ENCODE data around the gene PDILT. TPM values are rescaled to one million over a fixed set of nuclear protein-coding genes. Genes with fewer than 3 reads are reported as not detected.
"Not testable (repeated sequence)": the region's sequence is repeated elsewhere in the genome, so short reads cannot be mapped to it uniquely, and the experiment has no call there.

Gene PDILT
- total RNA-seq, 1 donor from 2014 or later = not detected

- no peak overlapping the region for H3K27ac Mint-ChIP-seq (ENCODE audit: unreplicated experiment)
- H3K4me3 Mint-ChIP-seq (ENCODE audit: unreplicated experiment) = no peak overlapping the region
- no peak for TF ChIP-seq CTCF (IDR thresholded peaks at IDR 0.05; ENCODE audit: partially characterized antibody, unreplicated experiment)
- H3K4me1 Mint-ChIP-seq (ENCODE audit: low read depth, unreplicated experiment) = no peaks in the 10 kb centered on the region
- peaks cover 3% of the 10 kb centered on the region for H3K27me3 Mint-ChIP-seq (ENCODE audit: unreplicated experiment)
- no peaks in the 10 kb centered on the region for H3K9me3 Mint-ChIP-seq (ENCODE audit: unreplicated experiment)
- no peak for DNase-seq
- no peaks in the 10 kb centered on the region for H3K36me3 Mint-ChIP-seq (ENCODE audit: unreplicated experiment)
These were observed 90.0 kb downstream of the PDILT start for GRCh38 chr16:20314575-20314974.

GRCh38 chr16:20313741-20314140 lies 90.8 kb downstream of the PDILT start:
- no peaks in the 10 kb centered on the region for H3K9me3 Mint-ChIP-seq (ENCODE audit: unreplicated experiment)
- DNase-seq = no peak
- no peaks in the 10 kb centered on the region for H3K4me1 Mint-ChIP-seq (ENCODE audit: low read depth, unreplicated experiment)
- no peak for TF ChIP-seq CTCF (IDR thresholded peaks at IDR 0.05; ENCODE audit: partially characterized antibody, unreplicated experiment)
- no peak overlapping the region for H3K27ac Mint-ChIP-seq (ENCODE audit: unreplicated experiment)
- no peak overlapping the region for H3K4me3 Mint-ChIP-seq (ENCODE audit: unreplicated experiment)
- peaks cover 3% of the 10 kb centered on the region for H3K27me3 Mint-ChIP-seq (ENCODE audit: unreplicated experiment)
- no peaks in the 10 kb centered on the region for H3K36me3 Mint-ChIP-seq (ENCODE audit: unreplicated experiment)

- not testable (repeated sequence) for H3K36me3 Mint-ChIP-seq (ENCODE audit: unreplicated experiment); H3K27me3 Mint-ChIP-seq (ENCODE audit: unreplicated experiment); H3K4me3 Mint-ChIP-seq (ENCODE audit: unreplicated experiment); H3K4me1 Mint-ChIP-seq (ENCODE audit: low read depth, unreplicated experiment); H3K9me3 Mint-ChIP-seq (ENCODE audit: unreplicated experiment); DNase-seq; H3K27ac Mint-ChIP-seq (ENCODE audit: unreplicated experiment)
These were observed 91.9 kb downstream of the PDILT start for GRCh38 chr16:20312536-20313095.

GRCh38 chr16:20311548-20311947 lies 93.0 kb downstream of the PDILT start:
- no peaks in the 10 kb centered on the region for H3K4me1 Mint-ChIP-seq (ENCODE audit: low read depth, unreplicated experiment)
- no peak overlapping the region for H3K27ac Mint-ChIP-seq (ENCODE audit: unreplicated experiment)
- peaks cover 5% of the 10 kb centered on the region for H3K27me3 Mint-ChIP-seq (ENCODE audit: unreplicated experiment)
- no peak overlapping the region for H3K4me3 Mint-ChIP-seq (ENCODE audit: unreplicated experiment)
- H3K36me3 Mint-ChIP-seq (ENCODE audit: unreplicated experiment) = no peaks in the 10 kb centered on the region
- H3K9me3 Mint-ChIP-seq (ENCODE audit: unreplicated experiment) = no peaks in the 10 kb centered on the region
- no peak for TF ChIP-seq CTCF (IDR thresholded peaks at IDR 0.05; ENCODE audit: partially characterized antibody, unreplicated experiment)
- DNase-seq = no peak

GRCh38 chr16:20310421-20311395 lies 93.8 kb downstream of the PDILT start:
- DNase-seq = no peak
- Mint-ChIP-seq H3K4me3 (ENCODE audit: unreplicated experiment) (no peak overlapping the region), H3K27ac (ENCODE audit: unreplicated experiment) (no peak overlapping the region), H3K9me3 (ENCODE audit: unreplicated experiment) (no peaks in the 10 kb centered on the region), H3K4me1 (ENCODE audit: low read depth, unreplicated experiment) (no peaks in the 10 kb centered on the region), H3K27me3 (ENCODE audit: unreplicated experiment) (peaks cover 5% of the 10 kb centered on the region), H3K36me3 (ENCODE audit: unreplicated experiment) (no peaks in the 10 kb centered on the region)
- TF ChIP-seq CTCF (IDR thresholded peaks at IDR 0.05; ENCODE audit: partially characterized antibody, unreplicated experiment) = no peak
